GM19193 (cell line): ENCODE data around the gene MAN1A1.

Source experiments
- POLR2A ChIP-seq: IDR thresholded peaks from 4 replicates; pipeline ENCODE4 v1.6.1; 2011; ENCODE audit not compliant: insufficient read depth, insufficient read length; ENCODE audit errors: extremely low read depth

Gene MAN1A1

GRCh38 chr6:119303164-119303887 is 46.2 kb downstream of the MAN1A1 start:
- TF ChIP-seq POLR2A = no peak

DNA sequence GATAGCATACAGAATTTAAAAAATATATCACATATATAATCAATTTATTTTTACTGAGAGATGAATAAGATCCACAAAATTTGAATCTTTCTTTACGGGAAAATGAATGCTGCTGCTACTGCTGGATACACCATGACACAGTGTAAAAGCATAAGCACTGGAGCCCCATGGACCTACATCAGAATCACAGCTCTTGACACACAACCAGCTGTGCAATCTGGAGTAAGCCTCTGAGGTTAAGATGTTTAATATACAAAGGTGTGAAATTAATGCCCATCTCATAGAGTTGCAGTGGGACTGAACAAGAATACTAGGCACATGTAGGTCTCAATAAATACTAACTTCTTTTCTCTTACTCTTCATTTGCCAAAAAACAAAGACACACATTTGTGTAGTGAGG is 48.1 kb downstream of the MAN1A1 start:
- TF ChIP-seq POLR2A = no peak

GRCh38 chr6:119299694-119300093 is 49.9 kb downstream of the MAN1A1 start:
- TF ChIP-seq POLR2A = no peak

DNA sequence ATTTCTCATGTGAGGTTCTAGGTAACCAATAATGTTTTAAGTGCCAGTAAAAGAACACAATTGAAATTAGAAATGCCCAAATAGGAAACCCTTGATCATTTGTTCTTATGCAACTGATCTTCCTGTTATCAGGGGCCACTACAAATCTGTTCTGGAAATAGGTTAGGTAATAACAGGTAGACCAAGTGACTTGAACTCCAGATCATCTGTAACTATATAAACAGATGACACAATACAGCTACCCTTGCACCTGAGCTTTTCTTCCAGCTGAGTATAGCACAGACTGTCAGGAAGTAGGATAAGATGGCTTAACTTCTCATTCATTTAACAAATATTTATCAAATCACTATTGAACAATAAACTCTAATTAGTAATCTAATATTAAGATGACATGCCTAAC is 52.5 kb downstream of the MAN1A1 start:
- no peak for TF ChIP-seq POLR2A

GRCh38 chr6:119296036-119297035 is 53.2 kb downstream of the MAN1A1 start:
- TF ChIP-seq POLR2A = no peak

GRCh38 chr6:119294984-119295383 is 54.6 kb downstream of the MAN1A1 start:
- no peak for TF ChIP-seq POLR2A

- TF ChIP-seq POLR2A = no peak
Measured at GRCh38 chr6:119290306-119290705, 59.3 kb downstream of the MAN1A1 start.

- TF ChIP-seq POLR2A = no peak
Measured at GRCh38 chr6:119289651-119290050, 59.9 kb downstream of the MAN1A1 start.

DNA sequence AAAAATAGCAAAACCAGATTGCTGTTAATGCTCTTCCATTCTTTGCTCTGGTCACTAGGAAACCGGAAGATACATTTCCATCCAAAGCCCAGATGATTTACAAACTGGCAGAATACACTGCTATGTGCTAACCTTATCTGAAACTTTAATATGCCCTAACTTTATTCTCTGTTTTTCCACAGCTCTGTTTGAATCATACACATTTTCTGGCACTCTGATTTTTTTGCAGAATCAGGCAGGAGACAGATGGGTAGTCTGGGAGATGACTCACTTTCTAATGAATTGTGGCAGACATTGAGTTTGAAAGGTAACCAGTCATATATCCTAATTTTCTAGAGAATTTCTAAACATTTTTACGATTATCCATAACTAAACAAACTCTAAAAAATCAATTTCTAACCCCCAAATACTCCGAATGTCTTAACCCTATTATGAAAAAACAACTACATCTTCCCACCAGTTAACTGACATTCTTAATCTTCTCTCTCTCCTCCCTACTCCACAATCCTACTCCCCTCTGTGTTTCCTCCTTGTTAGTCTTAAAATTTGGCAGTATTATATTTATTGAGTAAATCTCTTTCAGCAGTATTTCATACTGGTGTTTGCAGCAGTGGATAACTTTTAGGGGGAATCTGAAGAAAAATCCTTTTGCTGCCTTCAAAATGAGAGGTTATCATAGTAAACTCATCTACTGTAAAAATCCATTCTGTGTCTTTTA is 63.5 kb downstream of the MAN1A1 start:
- no peak for TF ChIP-seq POLR2A

GRCh38 chr6:119284861-119285521 is 64.6 kb downstream of the MAN1A1 start:
- no peak for TF ChIP-seq POLR2A

DNA sequence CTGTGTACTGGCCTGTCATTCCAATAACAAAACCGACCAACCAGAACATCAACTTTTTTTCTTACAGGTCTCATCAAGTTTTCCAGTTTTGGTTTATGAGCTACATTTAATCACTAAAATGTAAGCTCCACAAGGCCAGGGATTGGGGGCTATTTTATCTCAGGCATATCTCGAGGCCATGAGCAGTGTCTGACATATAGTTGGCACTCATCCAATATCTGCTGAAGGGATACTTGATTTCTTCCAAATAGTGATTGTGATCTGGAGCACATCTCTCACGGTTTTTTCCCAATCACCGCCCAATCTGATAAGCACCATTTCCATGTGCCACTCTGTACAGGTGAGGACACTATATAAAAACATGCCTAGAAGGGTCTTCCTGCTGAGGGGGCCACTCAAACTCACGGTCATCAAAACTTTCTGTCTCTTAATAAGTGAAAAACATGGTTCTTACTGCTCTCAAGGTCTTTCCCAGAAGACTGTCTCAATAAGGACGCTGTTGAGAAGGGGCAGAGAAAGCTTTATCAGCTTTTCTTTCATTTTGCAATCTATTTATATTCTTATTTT is 65.5 kb downstream of the MAN1A1 start:
- TF ChIP-seq POLR2A = no peak

DNA sequence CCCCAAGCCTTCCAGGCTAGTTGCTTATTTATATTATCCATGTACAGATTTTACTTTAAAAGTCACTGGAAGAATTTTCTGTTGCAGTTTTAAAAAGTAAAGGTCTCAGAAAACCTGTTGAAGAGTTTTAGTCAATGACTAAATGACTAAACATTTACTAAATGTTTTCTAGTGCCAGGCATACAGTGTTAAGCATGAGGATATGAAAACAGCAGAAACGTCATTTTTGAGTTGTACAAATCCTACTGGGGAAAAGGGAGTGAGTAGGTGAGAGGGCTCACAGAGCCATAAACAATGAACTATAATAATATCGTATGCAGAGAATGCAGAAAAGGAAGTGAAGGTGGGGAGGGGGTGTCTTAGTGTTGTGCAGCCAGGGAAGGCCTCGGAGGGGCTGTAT is 66.3 kb downstream of the MAN1A1 start:
- TF ChIP-seq POLR2A = no peak

- no peak for TF ChIP-seq POLR2A
Measured at GRCh38 chr6:119280668-119281067, 68.9 kb downstream of the MAN1A1 start.

GRCh38 chr6:119280080-119280479 is 69.5 kb downstream of the MAN1A1 start:
- TF ChIP-seq POLR2A = no peak
